ENCODE data around the gene TEX55.

The TEX55 gene

DNA sequence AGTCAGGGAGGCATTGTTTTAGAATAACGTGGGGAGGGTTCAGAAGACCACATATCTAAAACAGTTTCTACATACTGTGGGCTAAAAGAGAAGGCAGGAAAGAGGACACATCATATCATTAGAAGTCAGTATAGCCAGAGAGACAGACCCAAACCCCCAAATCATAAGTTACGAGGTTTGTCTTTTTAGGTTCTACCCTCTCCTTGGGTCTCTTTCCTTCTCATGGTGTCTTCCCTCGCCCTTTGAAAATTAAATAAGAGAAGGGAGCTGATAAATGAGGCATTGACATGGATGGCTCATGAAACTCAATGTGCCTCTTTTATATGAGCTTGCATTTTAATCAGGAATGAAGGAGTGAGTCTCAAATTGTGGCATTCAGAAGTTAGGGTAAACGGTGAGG, 30.8 kb downstream of the TEX55 start:
- Mint-ChIP-seq H3K36me3 (no peaks in the 10 kb centered on the region), H3K9me3 (no peaks in the 10 kb centered on the region), H3K27ac (no peak overlapping the region), H3K27me3 (peaks cover 10% of the 10 kb centered on the region), H3K4me1 (no peaks in the 10 kb centered on the region), H3K4me3 (no peak overlapping the region)
- CTCF ChIA-PET: no interaction called here
- DNase-seq: no peak

DNA sequence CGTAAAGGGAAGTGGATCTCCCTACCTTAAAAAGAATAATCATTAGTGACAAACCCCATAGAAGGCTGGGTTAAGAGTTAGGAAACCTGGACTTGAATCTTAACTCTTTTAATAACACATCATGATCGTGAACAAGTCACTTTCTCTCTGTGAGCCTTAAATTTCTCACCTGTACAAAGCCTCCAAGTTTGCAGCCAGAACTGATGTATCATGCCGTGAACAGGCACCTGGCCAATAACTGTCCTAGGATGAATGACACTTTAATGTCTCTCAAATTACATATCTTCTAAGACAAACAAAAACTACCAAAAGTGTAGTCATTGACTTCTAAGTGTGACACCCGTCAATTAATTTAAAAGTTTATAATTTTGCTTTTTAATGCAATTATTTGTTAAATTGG, 31.4 kb downstream of the TEX55 start:
- Mint-ChIP-seq H3K27ac (no peak overlapping the region), H3K9me3 (no peaks in the 10 kb centered on the region), H3K36me3 (no peaks in the 10 kb centered on the region), H3K4me1 (no peaks in the 10 kb centered on the region), H3K27me3 (peaks cover 8% of the 10 kb centered on the region), H3K4me3 (no peak overlapping the region)
- CTCF ChIA-PET: no interaction called here
- DNase-seq: no peak

- Mint-ChIP-seq H3K27ac (no peak overlapping the region), H3K36me3 (no peaks in the 10 kb centered on the region), H3K4me1 (no peaks in the 10 kb centered on the region), H3K27me3 (no peaks in the 10 kb centered on the region), H3K4me3 (no peak overlapping the region), H3K9me3 (no peaks in the 10 kb centered on the region)
- DNase-seq: no peak
- CTCF ChIA-PET: no interaction called here
Observed at GRCh38 chr3:119181765-119182164, 35.8 kb downstream of the TEX55 start.

DNA sequence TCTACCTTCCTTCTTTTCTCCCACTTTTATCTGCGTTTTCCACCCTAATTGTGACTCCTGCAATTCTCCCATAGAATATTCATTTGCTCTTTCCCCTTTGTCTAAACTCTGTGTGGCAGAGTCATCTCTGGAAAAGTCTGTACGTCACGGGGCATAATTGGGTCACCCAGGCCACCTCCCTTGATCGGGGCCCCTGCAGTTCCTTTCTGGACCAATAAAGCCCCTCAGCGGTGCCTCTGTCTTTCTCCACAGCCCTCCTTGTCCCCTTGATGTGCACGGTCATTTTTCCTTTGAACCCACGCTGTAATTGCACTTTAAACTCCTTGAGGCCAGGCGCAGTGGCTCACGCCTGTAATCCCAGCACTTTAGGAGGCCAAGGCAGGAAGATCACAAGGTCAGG, 38.1 kb downstream of the TEX55 start:
- CTCF ChIA-PET: no interaction called here
- no peak for DNase-seq
- H3K27me3 Mint-ChIP-seq: no peaks in the 10 kb centered on the region
- H3K27ac Mint-ChIP-seq: no peak overlapping the region
- no peaks in the 10 kb centered on the region for H3K4me1 Mint-ChIP-seq
- H3K36me3 Mint-ChIP-seq: no peaks in the 10 kb centered on the region
- H3K4me3 Mint-ChIP-seq: no peak overlapping the region
- H3K9me3 Mint-ChIP-seq: no peaks in the 10 kb centered on the region

DNA sequence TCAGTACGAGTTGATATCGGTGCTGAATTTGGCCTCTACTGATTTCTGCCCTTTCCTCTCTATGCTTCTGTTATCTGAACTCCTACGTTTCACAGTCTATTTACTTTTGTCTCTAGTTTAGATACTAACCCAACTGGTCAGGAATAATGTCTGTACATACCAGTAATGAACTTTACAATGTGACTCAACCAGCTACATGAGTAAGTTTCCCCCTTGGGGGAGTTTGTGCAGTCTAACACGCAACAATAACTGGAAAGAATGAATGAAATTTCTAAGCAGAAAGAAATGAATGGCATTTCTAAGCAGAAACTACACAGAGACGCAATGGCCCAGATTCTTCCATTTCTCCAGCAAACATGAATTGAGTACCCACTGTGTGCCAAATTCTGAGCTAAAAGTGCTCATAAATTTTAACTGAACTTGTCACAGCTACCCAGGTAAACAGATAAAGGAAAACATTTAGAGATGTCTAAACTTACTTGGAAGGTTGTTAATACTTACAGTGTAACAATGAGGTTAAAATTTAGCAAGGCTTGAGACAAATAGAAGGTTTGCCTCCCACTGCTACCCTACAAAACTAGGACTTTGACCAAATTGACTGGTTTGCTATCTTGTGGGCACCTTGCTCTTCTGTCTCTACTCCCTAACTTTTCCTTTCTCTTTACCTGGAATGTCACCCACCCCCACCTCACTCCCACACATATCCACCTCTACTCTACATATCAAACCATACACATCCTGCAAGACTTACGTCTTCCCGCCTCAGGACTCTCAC, 39.0 kb downstream of the TEX55 start:
- Mint-ChIP-seq H3K9me3 (no peaks in the 10 kb centered on the region), H3K27me3 (no peaks in the 10 kb centered on the region), H3K4me3 (no peak overlapping the region), H3K36me3 (no peaks in the 10 kb centered on the region), H3K4me1 (no peaks in the 10 kb centered on the region), H3K27ac (no peak overlapping the region)
- CTCF ChIA-PET: no interaction called here
- DNase-seq: no peak

DNA sequence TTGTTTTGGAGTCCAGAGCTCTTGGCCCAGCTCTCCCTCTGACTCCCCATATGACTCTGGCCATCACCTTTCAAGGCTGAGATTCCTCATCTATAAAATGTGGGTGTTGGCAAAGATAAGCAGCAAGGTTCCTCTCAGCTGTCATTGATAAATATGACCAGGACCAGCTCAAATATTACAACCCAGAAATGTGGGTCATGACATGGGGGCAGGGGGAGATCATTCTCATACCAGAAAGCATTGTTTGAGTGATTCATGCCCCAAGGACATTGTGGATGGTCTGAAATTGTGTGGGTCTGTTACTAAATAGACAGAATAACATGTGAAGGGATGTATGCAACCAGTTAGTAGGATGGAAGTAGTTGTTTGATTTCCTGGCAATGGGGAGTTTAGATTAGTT, 41.3 kb downstream of the TEX55 start:
- no peak overlapping the region for H3K27ac Mint-ChIP-seq
- H3K36me3 Mint-ChIP-seq: no peaks in the 10 kb centered on the region
- H3K4me3 Mint-ChIP-seq: no peak overlapping the region
- H3K4me1 Mint-ChIP-seq: no peaks in the 10 kb centered on the region
- CTCF ChIA-PET: interaction anchor here (0.6 kb wide), 1 partner anchor 93 kb away, joined by 3 read pairs; no protein-coding TSS in a partner anchor
- no peak for DNase-seq
- no peaks in the 10 kb centered on the region for H3K9me3 Mint-ChIP-seq
- H3K27me3 Mint-ChIP-seq: no peaks in the 10 kb centered on the region

GRCh38 chr3:119191800-119192199, 45.8 kb downstream of the TEX55 start:
- no peaks in the 10 kb centered on the region for H3K27me3 Mint-ChIP-seq
- H3K36me3 Mint-ChIP-seq: no peaks in the 10 kb centered on the region
- no peak overlapping the region for H3K4me3 Mint-ChIP-seq
- H3K27ac Mint-ChIP-seq: no peak overlapping the region
- no peaks in the 10 kb centered on the region for H3K9me3 Mint-ChIP-seq
- CTCF ChIA-PET: no interaction called here
- no peaks in the 10 kb centered on the region for H3K4me1 Mint-ChIP-seq
- no peak for DNase-seq

- H3K36me3 Mint-ChIP-seq: no peaks in the 10 kb centered on the region
- CTCF ChIA-PET: no interaction called here
- no peak for DNase-seq
- H3K4me1 Mint-ChIP-seq: no peaks in the 10 kb centered on the region
- no peaks in the 10 kb centered on the region for H3K27me3 Mint-ChIP-seq
- H3K4me3 Mint-ChIP-seq: no peak overlapping the region
- no peaks in the 10 kb centered on the region for H3K9me3 Mint-ChIP-seq
- no peak overlapping the region for H3K27ac Mint-ChIP-seq
Observed at GRCh38 chr3:119194237-119195150, 48.5 kb downstream of the TEX55 start.

DNA sequence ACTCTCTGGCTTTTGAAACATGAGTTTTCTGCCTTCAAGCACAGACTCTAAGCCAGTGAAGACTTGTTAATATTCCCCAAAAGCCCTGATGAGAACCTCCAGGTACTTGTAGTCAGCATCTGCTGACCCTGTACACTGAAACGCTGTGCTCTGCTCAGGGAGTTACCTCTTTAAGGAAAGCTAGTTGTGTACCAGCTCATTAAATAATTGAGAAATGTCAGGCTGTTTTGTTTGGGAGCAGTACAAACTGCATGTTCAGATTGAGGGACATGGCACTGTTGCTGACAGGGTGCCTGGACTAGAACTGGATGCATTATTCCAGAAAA, 49.1 kb downstream of the TEX55 start:
- no peak overlapping the region for H3K4me3 Mint-ChIP-seq
- CTCF ChIA-PET: no interaction called here
- H3K4me1 Mint-ChIP-seq: no peaks in the 10 kb centered on the region
- no peaks in the 10 kb centered on the region for H3K9me3 Mint-ChIP-seq
- DNase-seq: no peak
- H3K27me3 Mint-ChIP-seq: no peaks in the 10 kb centered on the region
- H3K36me3 Mint-ChIP-seq: no peaks in the 10 kb centered on the region
- no peak overlapping the region for H3K27ac Mint-ChIP-seq

DNA sequence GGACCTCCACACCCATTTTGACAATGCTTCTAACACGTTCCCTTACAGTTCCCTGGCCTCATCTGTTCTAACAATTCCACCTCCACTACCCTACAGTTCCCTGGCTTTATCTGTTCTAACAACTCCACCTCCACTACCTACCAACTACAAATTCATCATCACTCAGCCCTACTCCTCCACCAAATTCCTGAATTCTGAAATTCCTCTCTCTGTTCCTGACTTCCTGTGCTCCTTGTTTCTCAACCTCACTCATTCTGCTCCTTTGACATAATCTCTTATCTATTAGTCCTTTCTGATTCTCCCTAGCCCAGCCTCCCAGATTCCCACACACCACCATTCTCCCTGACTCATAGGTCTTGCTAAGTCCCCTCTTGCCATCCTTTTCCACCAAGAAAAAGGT, 49.9 kb downstream of the TEX55 start:
- Mint-ChIP-seq H3K4me1 (no peaks in the 10 kb centered on the region), H3K36me3 (no peaks in the 10 kb centered on the region), H3K4me3 (no peak overlapping the region), H3K9me3 (no peaks in the 10 kb centered on the region), H3K27me3 (no peaks in the 10 kb centered on the region), H3K27ac (no peak overlapping the region)
- CTCF ChIA-PET: no interaction called here
- no peak for DNase-seq
